Measurements from ENCODE around the gene IL4I1.

IL4I1 gene

DNA sequence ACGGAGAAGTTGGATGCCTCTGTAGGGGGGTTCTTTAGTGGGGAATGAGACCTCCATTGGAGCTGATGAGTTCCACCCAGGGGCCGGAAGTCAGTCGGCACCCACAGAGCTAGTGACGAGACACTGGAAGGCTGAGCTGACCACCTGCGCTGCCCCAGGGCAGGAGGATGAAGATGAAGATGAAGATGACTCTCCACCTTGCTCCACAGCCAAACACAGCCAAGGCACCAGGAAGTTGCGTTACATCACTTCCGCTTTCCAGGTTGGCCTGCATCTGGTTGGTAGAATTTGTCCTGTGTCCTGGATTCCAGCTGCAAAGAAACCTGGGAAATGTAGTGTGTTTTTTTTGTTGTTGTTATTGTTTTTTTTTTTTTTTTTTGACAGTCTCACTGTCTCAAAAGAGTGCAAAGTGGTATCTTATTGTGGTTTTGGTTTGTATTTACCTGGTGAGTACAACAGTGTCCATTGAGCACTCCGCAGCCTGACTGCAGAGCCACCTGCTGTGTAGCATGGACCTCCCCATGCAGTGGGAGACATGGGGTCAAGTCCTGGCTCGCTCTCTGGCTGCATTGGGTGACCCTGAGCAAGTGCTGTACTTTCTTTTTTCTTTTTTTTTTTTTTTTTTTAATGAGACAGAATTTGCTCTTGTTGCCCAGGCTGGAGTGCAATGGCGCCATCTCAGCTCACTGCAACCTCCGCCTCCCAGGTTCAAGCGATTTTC, 17.3 kb downstream of the IL4I1 start:
- TF ChIP-seq, protein P1, sequence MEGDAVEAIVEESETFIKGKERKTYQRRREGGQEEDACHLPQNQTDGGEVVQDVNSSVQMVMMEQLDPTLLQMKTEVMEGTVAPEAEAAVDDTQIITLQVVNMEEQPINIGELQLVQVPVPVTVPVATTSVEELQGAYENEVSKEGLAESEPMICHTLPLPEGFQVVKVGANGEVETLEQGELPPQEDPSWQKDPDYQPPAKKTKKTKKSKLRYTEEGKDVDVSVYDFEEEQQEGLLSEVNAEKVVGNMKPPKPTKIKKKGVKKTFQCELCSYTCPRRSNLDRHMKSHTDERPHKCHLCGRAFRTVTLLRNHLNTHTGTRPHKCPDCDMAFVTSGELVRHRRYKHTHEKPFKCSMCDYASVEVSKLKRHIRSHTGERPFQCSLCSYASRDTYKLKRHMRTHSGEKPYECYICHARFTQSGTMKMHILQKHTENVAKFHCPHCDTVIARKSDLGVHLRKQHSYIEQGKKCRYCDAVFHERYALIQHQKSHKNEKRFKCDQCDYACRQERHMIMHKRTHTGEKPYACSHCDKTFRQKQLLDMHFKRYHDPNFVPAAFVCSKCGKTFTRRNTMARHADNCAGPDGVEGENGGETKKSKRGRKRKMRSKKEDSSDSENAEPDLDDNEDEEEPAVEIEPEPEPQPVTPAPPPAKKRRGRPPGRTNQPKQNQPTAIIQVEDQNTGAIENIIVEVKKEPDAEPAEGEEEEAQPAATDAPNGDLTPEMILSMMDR (IDR thresholded peaks at IDR 0.05; ENCODE audit: extremely low read depth, missing control alignments), result no peak
- DNase-seq (ENCODE audit: low spot score), result no peak

DNA sequence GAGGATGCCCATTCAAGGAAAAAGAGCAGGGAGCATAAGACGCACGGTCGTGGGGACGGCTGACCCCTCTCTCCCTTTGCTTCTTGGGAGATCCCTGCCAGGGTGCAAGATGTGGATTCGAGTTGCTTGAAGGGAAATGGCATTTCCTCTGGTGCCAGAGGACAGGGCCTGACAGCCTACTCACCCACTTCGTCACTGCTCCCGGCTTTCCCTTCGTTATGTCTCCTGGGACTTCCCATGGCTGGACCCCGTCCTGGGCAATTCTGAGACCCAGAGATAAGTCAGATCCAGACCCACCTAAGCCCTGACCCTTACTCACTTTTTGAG, 18.0 kb downstream of the IL4I1 start:
- no peak for DNase-seq (ENCODE audit: low spot score)
- TF ChIP-seq, protein P1 (IDR thresholded peaks at IDR 0.05; ENCODE audit: extremely low read depth, missing control alignments), result no peak

DNA sequence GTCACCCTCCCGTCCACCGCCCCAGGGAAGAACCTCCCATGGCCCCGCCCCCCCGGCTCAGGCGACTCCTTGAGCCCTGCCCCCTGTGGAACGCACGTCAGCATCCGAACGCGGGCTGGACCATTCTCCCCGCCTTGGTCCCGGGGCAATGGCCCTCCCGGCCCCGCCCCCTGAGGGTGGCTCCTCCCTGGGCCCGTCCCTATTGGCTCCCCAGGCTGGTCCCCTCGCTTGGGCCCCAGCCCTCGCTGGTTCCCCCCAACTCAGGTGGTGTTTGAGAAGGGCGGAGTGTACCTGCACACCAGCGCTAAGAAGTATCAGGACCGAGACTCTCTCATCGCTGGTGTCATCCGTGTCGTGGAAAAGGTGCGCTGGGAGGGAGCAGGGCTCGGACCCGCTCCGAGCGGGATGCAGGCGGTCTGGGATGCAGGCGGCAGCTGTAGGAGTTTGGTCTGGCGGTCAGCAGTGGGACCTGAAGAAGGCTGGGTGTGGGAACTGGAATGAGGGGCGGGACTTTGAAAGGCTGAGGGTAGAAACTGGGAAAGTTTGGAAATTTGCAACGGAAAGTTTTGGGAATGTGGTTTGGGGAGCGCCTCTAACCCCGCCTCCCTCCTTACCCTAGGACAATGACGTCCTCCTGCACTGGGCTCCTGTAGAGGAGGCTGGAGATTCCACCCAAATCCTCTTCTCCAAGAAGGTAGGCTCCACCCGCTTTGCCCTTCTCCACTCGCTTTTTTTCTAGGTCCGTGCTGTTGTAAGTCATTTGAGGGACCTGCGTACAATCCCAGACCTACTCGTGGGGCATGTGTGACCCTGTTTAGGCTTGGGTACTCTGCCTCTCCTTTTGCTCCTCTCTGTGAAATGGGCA, 18.6 kb downstream of the IL4I1 start:
- peak; percentile 97 for DNase-seq (ENCODE audit: low spot score)
- TF ChIP-seq, protein P1 (IDR thresholded peaks at IDR 0.05; ENCODE audit: extremely low read depth, missing control alignments), result no peak

DNA sequence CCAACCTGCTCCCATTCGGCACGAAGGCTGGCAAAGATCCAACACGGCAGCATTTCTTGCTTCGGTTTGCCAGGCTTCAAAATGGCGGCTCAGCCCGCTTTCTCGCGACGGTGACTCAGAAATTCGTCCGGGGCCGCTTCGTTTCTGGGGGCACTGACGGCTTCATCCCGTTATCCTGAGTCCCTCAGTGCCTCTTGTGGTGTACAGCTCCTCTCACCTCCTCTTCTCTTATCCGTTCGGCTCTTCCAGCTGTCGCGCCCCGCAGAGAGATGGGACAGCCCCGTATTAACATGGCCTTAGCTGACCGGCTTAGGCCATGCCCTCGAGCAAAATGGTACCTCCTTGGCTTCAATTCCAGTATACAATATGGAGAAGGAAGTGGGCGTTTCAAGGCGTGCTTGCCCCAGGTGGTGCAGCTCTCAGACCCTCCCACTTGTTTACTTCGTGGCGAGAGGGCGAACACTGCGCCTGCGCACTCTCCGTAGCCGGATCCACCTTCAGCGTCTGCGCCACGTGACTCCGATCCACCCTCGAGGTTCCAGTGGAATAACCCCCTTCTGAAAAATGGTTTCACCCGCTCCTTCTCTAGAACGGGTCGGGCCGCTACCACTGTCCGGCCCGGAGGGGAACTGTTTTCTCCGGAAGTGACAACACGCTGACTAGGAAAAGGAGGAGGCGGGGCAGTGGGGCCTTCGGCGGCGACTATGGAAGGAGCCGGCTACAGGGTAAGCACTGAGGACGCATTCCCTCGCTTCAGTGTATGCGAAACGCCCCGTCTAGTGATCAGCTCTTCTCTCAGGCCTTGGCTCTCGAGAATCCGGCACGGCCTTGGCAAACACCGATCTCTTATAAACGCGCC, 19.4 kb downstream of the IL4I1 start, which contains the start of the genes AKT1S1 and TBC1D17:
TSS of gene AKT1S1 (minus strand) at position 336 of the 859 bp plus-strand sequence. CDS start 4,060 bp downstream, outside the sequence.
TSS of gene TBC1D17 (plus strand) at position 683 of the 859 bp plus-strand sequence. CDS start at position 705, 22 bp downstream.
- peak; percentile 95 for DNase-seq (ENCODE audit: low spot score)
- TF ChIP-seq, protein P1 (IDR thresholded peaks at IDR 0.05; ENCODE audit: extremely low read depth, missing control alignments), result no peak

DNA sequence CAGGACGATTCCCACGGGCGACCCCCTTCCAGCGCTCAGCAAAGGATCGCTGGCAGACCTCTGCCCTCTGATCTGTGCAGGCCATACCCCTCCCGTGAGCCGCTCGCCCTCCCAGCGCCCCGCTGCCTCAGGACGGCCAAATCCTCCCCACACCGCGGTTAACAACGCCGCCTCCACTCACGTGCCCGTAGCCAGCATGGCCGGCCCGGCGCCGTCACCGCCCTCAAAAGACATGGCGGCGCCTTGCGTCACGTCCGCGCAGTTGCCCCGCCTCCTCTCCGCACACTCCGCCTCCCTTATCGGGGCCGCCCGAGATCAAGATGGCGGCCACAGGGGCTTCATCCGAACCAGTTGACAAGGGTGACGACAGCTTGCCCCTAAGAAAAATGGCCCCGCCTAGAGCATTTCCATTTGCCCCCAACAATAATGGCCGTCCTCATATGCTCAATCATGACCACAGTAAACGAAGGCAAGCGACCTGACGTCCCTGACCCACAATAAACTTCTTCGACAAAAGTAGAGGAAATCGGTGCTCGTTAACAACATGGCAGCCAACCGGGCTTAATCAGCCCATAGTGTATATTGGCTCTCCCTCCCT, 20.2 kb downstream of the IL4I1 start:
- TF ChIP-seq, protein P1 (IDR thresholded peaks at IDR 0.05; ENCODE audit: extremely low read depth, missing control alignments), result no peak
- DNase-seq (ENCODE audit: low spot score), result peak; percentile 89

DNA sequence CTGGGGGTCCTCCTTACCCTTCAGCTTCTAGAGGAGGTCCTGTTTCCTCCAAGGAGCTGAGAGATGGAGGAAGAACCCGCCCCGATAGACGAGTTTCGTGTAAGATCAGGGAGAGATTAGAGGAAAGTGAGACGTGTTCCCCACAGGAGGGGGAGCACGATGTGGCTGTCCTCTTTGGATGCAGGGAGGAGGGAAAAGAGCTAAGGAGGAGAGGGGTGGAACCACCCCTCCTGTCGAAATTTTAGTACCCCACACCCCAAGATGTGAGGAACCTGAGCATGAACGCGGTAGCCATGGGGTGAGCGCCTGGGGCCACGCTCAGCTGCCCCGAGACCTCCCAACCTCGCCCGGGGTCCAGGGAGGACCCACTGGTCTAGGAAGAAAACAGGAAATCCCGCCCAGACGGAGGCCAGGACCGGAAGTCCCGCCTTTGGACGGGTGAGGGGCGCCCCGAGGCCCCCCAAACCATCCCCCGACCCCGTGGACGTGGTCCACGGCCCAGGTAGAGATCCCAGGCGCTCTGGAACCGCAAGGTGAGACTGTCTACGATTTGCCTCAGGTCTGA, 20.7 kb downstream of the IL4I1 start:
- TF ChIP-seq, protein P1 (IDR thresholded peaks at IDR 0.05; ENCODE audit: extremely low read depth, missing control alignments), result no peak
- peak; percentile 68 for DNase-seq (ENCODE audit: low spot score)
